WTC11 (cell line): ENCODE results near the gene EBF3. TPM values are rescaled to one million over a fixed set of nuclear protein-coding genes. Genes with fewer than 3 reads are reported as not detected.

Experiments used
- ATAC-seq: fragments of 200-7000 bp; cut with Tn5 transposase; 2 replicates; pipeline ENCODE4 v1.10.0; 2021; ENCODE audit warnings: mild to moderate bottlenecking, moderate library complexity
- CTCF ChIA-PET: fragments of 300-600 bp; sonication (Branson Sonifier 250); formaldehyde crosslinking; loops from one replicate; lab custom pipeline; 2021; ENCODE audit warnings: antibody characterized with exemption; lab: Charles Lee
- POLR2A ChIA-PET: fragments of 350-600 bp; sonication (Branson Sonifier 250); formaldehyde crosslinking; loops from one replicate; lab custom pipeline; 2021; ENCODE audit warnings: antibody characterized with exemption; lab: Charles Lee
- DNase-seq: peaks from one replicate; pipeline ENCODE4 v3.0.0; 2021; ENCODE audit warnings: low spot score
- H3K27ac Mint-ChIP-seq: 2 replicates; pipeline ENCODE4 v1.8.0; 2021; ENCODE audit warnings: mixed read lengths
- H3K27me3 Mint-ChIP-seq: 2 replicates; pipeline ENCODE4 v1.8.0; 2021; ENCODE audit warnings: low read depth, mild to moderate bottlenecking, moderate library complexity, mixed read lengths
- H3K36me3 Mint-ChIP-seq: 2 replicates; pipeline ENCODE4 v1.8.0; 2021; ENCODE audit warnings: mixed read lengths
- H3K4me1 Mint-ChIP-seq: 2 replicates; pipeline ENCODE4 v1.8.0; 2022; ENCODE audit warnings: mixed read lengths
- H3K4me3 Mint-ChIP-seq: 2 replicates; pipeline ENCODE4 v1.8.0; 2021; ENCODE audit warnings: mild to moderate bottlenecking, moderate library complexity, mixed read lengths
- H3K9me3 Mint-ChIP-seq: 2 replicates; pipeline ENCODE4 v1.8.0; 2021; ENCODE audit warnings: mixed read lengths
- ATF6 ChIP-seq: sonication (generic); formaldehyde crosslinking; IDR thresholded peaks from 2 replicates; pipeline ENCODE4 v1.8.1; 2023; ENCODE audit warnings: mild to moderate bottlenecking, missing genetic modification reagents
- ELF4 ChIP-seq: sonication (generic); formaldehyde crosslinking; IDR thresholded peaks from 2 replicates; pipeline ENCODE4 v1.8.1; 2022; ENCODE audit warnings: low read depth, mild to moderate bottlenecking, moderate library complexity, missing genetic modification reagents
- FOXP1 ChIP-seq: sonication (generic); formaldehyde crosslinking; IDR thresholded peaks from 2 replicates; pipeline ENCODE4 v1.8.0; 2022; ENCODE audit warnings: missing genetic modification reagents, mild to moderate bottlenecking, moderate library complexity, borderline replicate concordance
- GABPB1 ChIP-seq: sonication (generic); formaldehyde crosslinking; IDR thresholded peaks from 2 replicates; pipeline ENCODE4 v1.8.1; 2023; ENCODE audit warnings: mild to moderate bottlenecking, missing genetic modification reagents
- IRF1 ChIP-seq: sonication (generic); formaldehyde crosslinking; IDR thresholded peaks from 2 replicates; pipeline ENCODE4 v1.8.0; 2023; ENCODE audit warnings: missing genetic modification reagents
- JUN ChIP-seq: sonication (generic); formaldehyde crosslinking; IDR thresholded peaks from 2 replicates; pipeline ENCODE4 v1.8.0; 2023; ENCODE audit warnings: mild to moderate bottlenecking, missing genetic modification reagents
- PRRX2 ChIP-seq: fragments of 250-450 bp; sonication (Bioruptor Pico); IDR thresholded peaks from 2 replicates; pipeline ENCODE4 v1.8.0; 2021; ENCODE audit warnings: mild to moderate bottlenecking
- TEAD1 ChIP-seq: sonication (generic); formaldehyde crosslinking; IDR thresholded peaks from 2 replicates; pipeline ENCODE4 v1.8.0; 2022; ENCODE audit warnings: mild to moderate bottlenecking, missing genetic modification reagents
- ZNF263 ChIP-seq: sonication (generic); formaldehyde crosslinking; IDR thresholded peaks from 2 replicates; pipeline ENCODE4 v1.8.1; 2022; ENCODE audit warnings: low read depth, mild to moderate bottlenecking, moderate library complexity, missing genetic modification reagents
- ZNF425 ChIP-seq: fragments of 250-450 bp; sonication (Bioruptor Pico); conservative IDR thresholded peaks from 2 replicates; pipeline ENCODE4 v1.9.0; 2021; ENCODE audit warnings: mild to moderate bottlenecking
- ZSCAN18 ChIP-seq: fragments of 250-450 bp; sonication (Bioruptor Pico); IDR thresholded peaks from 2 replicates; pipeline ENCODE4 v2.1.2; 2022; ENCODE audit warnings: mild to moderate bottlenecking, moderate library complexity
- total RNA-seq: library from RNA; stranded (reverse); gene quantifications from 3 replicates; pipeline ENCODE4 v1.2.3, GENCODE V29; 2021
- TF ChIP-seq, protein P1 (sequence below): sonication (generic); formaldehyde crosslinking; IDR thresholded peaks from 2 replicates; pipeline ENCODE4 v1.8.1; 2023; ENCODE audit warnings: mild to moderate bottlenecking, moderate library complexity, missing genetic modification reagents
- TF ChIP-seq, protein P2 (sequence below): sonication (generic); formaldehyde crosslinking; IDR thresholded peaks from 2 replicates; pipeline ENCODE4 v1.8.0; 2022; ENCODE audit warnings: mild to moderate bottlenecking, missing genetic modification reagents
- TF ChIP-seq, protein P3 (sequence below): fragments of 200-600 bp; IDR thresholded peaks from 2 replicates; pipeline ENCODE4 v1.8.0; 2022; ENCODE audit warnings: antibody characterized with exemption
- TF ChIP-seq, protein P4 (sequence below): sonication (generic); formaldehyde crosslinking; IDR thresholded peaks from 2 replicates; pipeline ENCODE4 v1.8.1; 2023; ENCODE audit warnings: mild to moderate bottlenecking, missing genetic modification reagents
- TF ChIP-seq, protein P5 (sequence below): sonication (generic); formaldehyde crosslinking; conservative IDR thresholded peaks from 2 replicates; pipeline ENCODE4 v1.8.1; 2023; ENCODE audit warnings: mild to moderate bottlenecking, low read depth, missing genetic modification reagents, moderate library complexity

Gene EBF3
- total RNA-seq, 1 experiment from 2014 or later, result 1.2 TPM

- Mint-ChIP-seq H3K36me3 (no peaks in the 10 kb centered on the region), H3K9me3 (no peaks in the 10 kb centered on the region), H3K4me3 (peak overlapping the region; percentile 66), H3K4me1 (peaks cover 56% of the 10 kb centered on the region), H3K27ac (no peak overlapping the region), H3K27me3 (peaks cover 93% of the 10 kb centered on the region)
- CTCF ChIA-PET, result interaction anchor here (0.6 to 1.2 kb wide), 3 partner anchors 76 to 196 kb away, joined by 3 to 7 read pairs (median 4); partner anchors contain the start of gene C10orf143
- POLR2A ChIA-PET, result interaction anchor here (0.6 kb wide), 1 partner anchor 152 kb away, joined by 3 read pairs; no protein-coding TSS in a partner anchor
- DNase-seq, result peak; percentile 45
- TF ChIP-seq, protein P1, sequence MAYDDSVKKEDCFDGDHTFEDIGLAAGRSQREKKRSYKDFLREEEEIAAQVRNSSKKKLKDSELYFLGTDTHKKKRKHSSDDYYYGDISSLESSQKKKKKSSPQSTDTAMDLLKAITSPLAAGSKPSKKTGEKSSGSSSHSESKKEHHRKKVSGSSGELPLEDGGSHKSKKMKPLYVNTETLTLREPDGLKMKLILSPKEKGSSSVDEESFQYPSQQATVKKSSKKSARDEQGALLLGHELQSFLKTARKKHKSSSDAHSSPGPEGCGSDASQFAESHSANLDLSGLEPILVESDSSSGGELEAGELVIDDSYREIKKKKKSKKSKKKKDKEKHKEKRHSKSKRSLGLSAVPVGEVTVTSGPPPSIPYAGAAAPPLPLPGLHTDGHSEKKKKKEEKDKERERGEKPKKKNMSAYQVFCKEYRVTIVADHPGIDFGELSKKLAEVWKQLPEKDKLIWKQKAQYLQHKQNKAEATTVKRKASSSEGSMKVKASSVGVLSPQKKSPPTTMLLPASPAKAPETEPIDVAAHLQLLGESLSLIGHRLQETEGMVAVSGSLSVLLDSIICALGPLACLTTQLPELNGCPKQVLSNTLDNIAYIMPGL (CRISPR knock-in tag), result 0 out of 2 replicates have a peak, but pooled peaks have one; percentile 34
- TF ChIP-seq FOXP1 (CRISPR knock-in tag) (no peak), ATF6 (CRISPR knock-in tag) (no peak), ZNF263 (CRISPR knock-in tag) (peak; percentile 56; the same call in 1 of the 2 replicates)
- ATAC-seq, result peak; percentile 4
Measured at GRCh38 chr10:129964611-129965424, 744 bp upstream of the EBF3 start.

- Mint-ChIP-seq H3K9me3 (no peaks in the 10 kb centered on the region), H3K4me1 (peaks cover 51% of the 10 kb centered on the region), H3K27ac (no peak overlapping the region), H3K36me3 (no peaks in the 10 kb centered on the region), H3K27me3 (peaks cover 86% of the 10 kb centered on the region), H3K4me3 (peak overlapping the region; percentile 73)
- CTCF ChIA-PET, result interaction anchor here (1.0 to 1.8 kb wide), 3 partner anchors 74 to 305 kb away, joined by 3 to 5 read pairs (median 3); no protein-coding TSS in a partner anchor
- DNase-seq (peak; percentile 45), ATAC-seq (no peak)
- POLR2A ChIA-PET, result no interaction called here
- TF ChIP-seq JUN, result no peak
- TF ChIP-seq GABPB1 (CRISPR knock-in tag), result no peak
- TF ChIP-seq, protein P2, sequence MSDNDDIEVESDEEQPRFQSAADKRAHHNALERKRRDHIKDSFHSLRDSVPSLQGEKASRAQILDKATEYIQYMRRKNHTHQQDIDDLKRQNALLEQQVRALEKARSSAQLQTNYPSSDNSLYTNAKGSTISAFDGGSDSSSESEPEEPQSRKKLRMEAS (CRISPR knock-in tag), result no peak
- TF ChIP-seq TEAD1 (CRISPR knock-in tag), result no peak
- no peak for TF ChIP-seq PRRX2 (CRISPR knock-in tag)
- TF ChIP-seq, protein P3, sequence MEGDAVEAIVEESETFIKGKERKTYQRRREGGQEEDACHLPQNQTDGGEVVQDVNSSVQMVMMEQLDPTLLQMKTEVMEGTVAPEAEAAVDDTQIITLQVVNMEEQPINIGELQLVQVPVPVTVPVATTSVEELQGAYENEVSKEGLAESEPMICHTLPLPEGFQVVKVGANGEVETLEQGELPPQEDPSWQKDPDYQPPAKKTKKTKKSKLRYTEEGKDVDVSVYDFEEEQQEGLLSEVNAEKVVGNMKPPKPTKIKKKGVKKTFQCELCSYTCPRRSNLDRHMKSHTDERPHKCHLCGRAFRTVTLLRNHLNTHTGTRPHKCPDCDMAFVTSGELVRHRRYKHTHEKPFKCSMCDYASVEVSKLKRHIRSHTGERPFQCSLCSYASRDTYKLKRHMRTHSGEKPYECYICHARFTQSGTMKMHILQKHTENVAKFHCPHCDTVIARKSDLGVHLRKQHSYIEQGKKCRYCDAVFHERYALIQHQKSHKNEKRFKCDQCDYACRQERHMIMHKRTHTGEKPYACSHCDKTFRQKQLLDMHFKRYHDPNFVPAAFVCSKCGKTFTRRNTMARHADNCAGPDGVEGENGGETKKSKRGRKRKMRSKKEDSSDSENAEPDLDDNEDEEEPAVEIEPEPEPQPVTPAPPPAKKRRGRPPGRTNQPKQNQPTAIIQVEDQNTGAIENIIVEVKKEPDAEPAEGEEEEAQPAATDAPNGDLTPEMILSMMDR, result no peak
- no peak for TF ChIP-seq ZSCAN18 (CRISPR knock-in tag)
- TF ChIP-seq ZNF425 (CRISPR knock-in tag), result no peak
- no peak for TF ChIP-seq ELF4 (CRISPR knock-in tag)
- no peak for TF ChIP-seq IRF1 (CRISPR knock-in tag)
- TF ChIP-seq, protein P4, sequence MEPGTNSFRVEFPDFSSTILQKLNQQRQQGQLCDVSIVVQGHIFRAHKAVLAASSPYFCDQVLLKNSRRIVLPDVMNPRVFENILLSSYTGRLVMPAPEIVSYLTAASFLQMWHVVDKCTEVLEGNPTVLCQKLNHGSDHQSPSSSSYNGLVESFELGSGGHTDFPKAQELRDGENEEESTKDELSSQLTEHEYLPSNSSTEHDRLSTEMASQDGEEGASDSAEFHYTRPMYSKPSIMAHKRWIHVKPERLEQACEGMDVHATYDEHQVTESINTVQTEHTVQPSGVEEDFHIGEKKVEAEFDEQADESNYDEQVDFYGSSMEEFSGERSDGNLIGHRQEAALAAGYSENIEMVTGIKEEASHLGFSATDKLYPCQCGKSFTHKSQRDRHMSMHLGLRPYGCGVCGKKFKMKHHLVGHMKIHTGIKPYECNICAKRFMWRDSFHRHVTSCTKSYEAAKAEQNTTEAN (CRISPR knock-in tag), result no peak
- TF ChIP-seq, protein P5, sequence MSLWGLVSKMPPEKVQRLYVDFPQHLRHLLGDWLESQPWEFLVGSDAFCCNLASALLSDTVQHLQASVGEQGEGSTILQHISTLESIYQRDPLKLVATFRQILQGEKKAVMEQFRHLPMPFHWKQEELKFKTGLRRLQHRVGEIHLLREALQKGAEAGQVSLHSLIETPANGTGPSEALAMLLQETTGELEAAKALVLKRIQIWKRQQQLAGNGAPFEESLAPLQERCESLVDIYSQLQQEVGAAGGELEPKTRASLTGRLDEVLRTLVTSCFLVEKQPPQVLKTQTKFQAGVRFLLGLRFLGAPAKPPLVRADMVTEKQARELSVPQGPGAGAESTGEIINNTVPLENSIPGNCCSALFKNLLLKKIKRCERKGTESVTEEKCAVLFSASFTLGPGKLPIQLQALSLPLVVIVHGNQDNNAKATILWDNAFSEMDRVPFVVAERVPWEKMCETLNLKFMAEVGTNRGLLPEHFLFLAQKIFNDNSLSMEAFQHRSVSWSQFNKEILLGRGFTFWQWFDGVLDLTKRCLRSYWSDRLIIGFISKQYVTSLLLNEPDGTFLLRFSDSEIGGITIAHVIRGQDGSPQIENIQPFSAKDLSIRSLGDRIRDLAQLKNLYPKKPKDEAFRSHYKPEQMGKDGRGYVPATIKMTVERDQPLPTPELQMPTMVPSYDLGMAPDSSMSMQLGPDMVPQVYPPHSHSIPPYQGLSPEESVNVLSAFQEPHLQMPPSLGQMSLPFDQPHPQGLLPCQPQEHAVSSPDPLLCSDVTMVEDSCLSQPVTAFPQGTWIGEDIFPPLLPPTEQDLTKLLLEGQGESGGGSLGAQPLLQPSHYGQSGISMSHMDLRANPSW (CRISPR knock-in tag), result no peak
Measured at GRCh38 chr10:129962872-129963640, 1.0 kb downstream of the EBF3 start.
